OCI-LY1 (cell line): ENCODE measurements around the gene MTMR1.

Experiments
- H2AFZ ChIP-seq: fragments of 200-600 bp; sonication (generic), shearing (Covaris generic); 2 replicates; pipeline ENCODE4 v1.6.0; 2014; ENCODE audit warnings: antibody characterized with exemption, mild to moderate bottlenecking, low read length
- H3F3A ChIP-seq: fragments of 200-600 bp; sonication (generic), shearing (Covaris generic); 2 replicates; pipeline ENCODE4 v1.6.0; 2014; ENCODE audit warnings: mild to moderate bottlenecking, antibody characterized with exemption, low read length, moderate library complexity; ENCODE audit not compliant: insufficient read depth
- H3K27ac ChIP-seq: fragments of 200-600 bp; sonication (generic); 2 replicates; pipeline ENCODE4 v1.5.1; 2014; ENCODE audit warnings: low read length, mixed run types, mild to moderate bottlenecking, low read depth; ENCODE audit not compliant: poor library complexity, severe bottlenecking
- H3K27me3 ChIP-seq: fragments of 200-600 bp; sonication (generic); 2 replicates; pipeline ENCODE4 v1.6.0; 2014; ENCODE audit warnings: antibody characterized with exemption, mild to moderate bottlenecking, low read length, moderate library complexity; ENCODE audit not compliant: insufficient read depth
- H3K36me3 ChIP-seq: fragments of 200-600 bp; sonication (generic); 2 replicates; pipeline ENCODE4 v1.6.1; 2014; ENCODE audit warnings: mild to moderate bottlenecking, antibody characterized with exemption, low read length, moderate library complexity, mixed read lengths; ENCODE audit not compliant: insufficient read depth
- H3K4me1 ChIP-seq: fragments of 200-600 bp; sonication (generic); 2 replicates; pipeline ENCODE4 v1.5.1; 2014; ENCODE audit warnings: mild to moderate bottlenecking, low read length, moderate library complexity; ENCODE audit not compliant: insufficient read depth, severe bottlenecking
- H3K4me2 ChIP-seq: fragments of 200-600 bp; sonication (generic), shearing (Covaris generic); 2 replicates; pipeline ENCODE4 v1.6.1; 2014; ENCODE audit warnings: low read length
- H3K4me3 ChIP-seq: fragments of 200-600 bp; sonication (generic); 2 replicates; pipeline ENCODE4 v1.5.1; 2014; ENCODE audit warnings: low read length, low read depth, mild to moderate bottlenecking, mixed read lengths; ENCODE audit not compliant: poor library complexity, severe bottlenecking
- H3K79me2 ChIP-seq: fragments of 200-600 bp; shearing (Covaris generic); 2 replicates; pipeline ENCODE4 v1.6.1; 2016; ENCODE audit warnings: mixed run types, low read length, mixed read lengths; ENCODE audit not compliant: insufficient read depth
- H3K9ac ChIP-seq: fragments of 200-600 bp; sonication (generic), shearing (Covaris generic); 2 replicates; pipeline ENCODE4 v1.6.1; 2014; ENCODE audit warnings: mild to moderate bottlenecking, low read length, mixed read lengths
- H3K9me2 ChIP-seq: fragments of 200-600 bp; sonication (generic), shearing (Covaris generic); 2 replicates; pipeline ENCODE4 v1.6.1; 2014; ENCODE audit warnings: low read depth, mild to moderate bottlenecking, low read length, mixed read lengths
- H3K9me3 ChIP-seq: fragments of 200-600 bp; shearing (Covaris generic); 2 replicates; pipeline ENCODE4 v1.6.1; 2014; ENCODE audit warnings: low read length, mixed read lengths
- H4K20me1 ChIP-seq: fragments of 200-600 bp; sonication (generic), shearing (Covaris generic); 2 replicates; pipeline ENCODE4 v1.6.0; 2016; ENCODE audit warnings: mild to moderate bottlenecking, low read length; ENCODE audit not compliant: insufficient read depth
- EZH2 ChIP-seq: fragments of 200-600 bp; sonication (generic), shearing (Covaris generic); IDR thresholded peaks from 2 replicates; pipeline ENCODE4 v1.8.0; 2017; ENCODE audit warnings: borderline replicate concordance, mixed run types, mild to moderate bottlenecking, antibody characterized with exemption, low read length, moderate library complexity, mixed read lengths
- TF ChIP-seq, protein P1 (sequence below): fragments of 200-600 bp; sonication (generic), shearing (Covaris generic); IDR thresholded peaks from 2 replicates; pipeline ENCODE4 v1.5.1; 2017; ENCODE audit warnings: mild to moderate bottlenecking, antibody characterized with exemption, low read length, moderate library complexity, mixed read lengths

MTMR1 gene

GRCh38 chrX:150767045-150767395, 73.8 kb downstream of the MTMR1 start:
- Histone ChIP-seq H3K4me2 (no peak overlapping the region), H3K4me3 (no peak overlapping the region), H2AFZ (no peak overlapping the region), H3K4me1 (no peaks in the 10 kb centered on the region), H4K20me1 (no peaks in the 10 kb centered on the region), H3K27ac (no peak overlapping the region), H3K9me2 (no peaks in the 10 kb centered on the region), H3F3A (no peaks in the 10 kb centered on the region), H3K9ac (no peak overlapping the region), H3K36me3 (no peaks in the 10 kb centered on the region), H3K79me2 (no peaks in the 10 kb centered on the region), H3K9me3 (no peaks in the 10 kb centered on the region), H3K27me3 (no peaks in the 10 kb centered on the region)
- no peak for TF ChIP-seq EZH2
- TF ChIP-seq, protein P1, sequence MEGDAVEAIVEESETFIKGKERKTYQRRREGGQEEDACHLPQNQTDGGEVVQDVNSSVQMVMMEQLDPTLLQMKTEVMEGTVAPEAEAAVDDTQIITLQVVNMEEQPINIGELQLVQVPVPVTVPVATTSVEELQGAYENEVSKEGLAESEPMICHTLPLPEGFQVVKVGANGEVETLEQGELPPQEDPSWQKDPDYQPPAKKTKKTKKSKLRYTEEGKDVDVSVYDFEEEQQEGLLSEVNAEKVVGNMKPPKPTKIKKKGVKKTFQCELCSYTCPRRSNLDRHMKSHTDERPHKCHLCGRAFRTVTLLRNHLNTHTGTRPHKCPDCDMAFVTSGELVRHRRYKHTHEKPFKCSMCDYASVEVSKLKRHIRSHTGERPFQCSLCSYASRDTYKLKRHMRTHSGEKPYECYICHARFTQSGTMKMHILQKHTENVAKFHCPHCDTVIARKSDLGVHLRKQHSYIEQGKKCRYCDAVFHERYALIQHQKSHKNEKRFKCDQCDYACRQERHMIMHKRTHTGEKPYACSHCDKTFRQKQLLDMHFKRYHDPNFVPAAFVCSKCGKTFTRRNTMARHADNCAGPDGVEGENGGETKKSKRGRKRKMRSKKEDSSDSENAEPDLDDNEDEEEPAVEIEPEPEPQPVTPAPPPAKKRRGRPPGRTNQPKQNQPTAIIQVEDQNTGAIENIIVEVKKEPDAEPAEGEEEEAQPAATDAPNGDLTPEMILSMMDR = no peak

GRCh38 chrX:150767475-150768131, 74.4 kb downstream of the MTMR1 start:
- TF ChIP-seq EZH2 = no peak
- TF ChIP-seq, protein P1 = no peak
- no peak overlapping the region for H3K9ac ChIP-seq
- no peak overlapping the region for H3K4me3 ChIP-seq
- no peaks in the 10 kb centered on the region for H3K79me2 ChIP-seq
- no peaks in the 10 kb centered on the region for H3K36me3 ChIP-seq
- no peaks in the 10 kb centered on the region for H3K4me1 ChIP-seq
- no peak overlapping the region for H3K4me2 ChIP-seq
- H2AFZ ChIP-seq = no peak overlapping the region
- H3K27ac ChIP-seq = no peak overlapping the region
- no peaks in the 10 kb centered on the region for H3K9me3 ChIP-seq
- no peaks in the 10 kb centered on the region for H3K9me2 ChIP-seq
- H3F3A ChIP-seq = no peaks in the 10 kb centered on the region
- no peaks in the 10 kb centered on the region for H4K20me1 ChIP-seq
- no peaks in the 10 kb centered on the region for H3K27me3 ChIP-seq

DNA sequence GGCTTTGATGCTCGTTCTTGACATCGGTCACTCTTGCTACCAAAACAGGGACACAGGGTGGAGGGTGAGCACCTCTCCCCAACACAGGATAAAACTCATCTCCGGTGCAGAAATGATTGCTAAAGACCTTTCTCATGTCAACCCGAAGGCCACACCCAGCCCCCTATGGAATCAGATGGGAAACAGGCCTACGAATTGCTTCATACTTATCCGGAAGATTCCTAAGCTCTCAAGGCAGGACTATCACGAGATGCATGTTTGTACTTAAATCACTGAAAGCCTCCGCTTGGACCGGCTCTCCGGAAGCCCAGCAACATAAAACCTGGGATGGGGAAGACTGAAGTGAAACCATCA, 74.9 kb downstream of the MTMR1 start:
- H3K9ac ChIP-seq = no peak overlapping the region
- TF ChIP-seq, protein P1 = no peak
- H3K4me1 ChIP-seq = no peaks in the 10 kb centered on the region
- H2AFZ ChIP-seq = no peak overlapping the region
- no peaks in the 10 kb centered on the region for H3K9me2 ChIP-seq
- H3K4me2 ChIP-seq = no peak overlapping the region
- no peaks in the 10 kb centered on the region for H4K20me1 ChIP-seq
- H3F3A ChIP-seq = no peaks in the 10 kb centered on the region
- no peak overlapping the region for H3K4me3 ChIP-seq
- H3K27me3 ChIP-seq = no peaks in the 10 kb centered on the region
- H3K36me3 ChIP-seq = no peaks in the 10 kb centered on the region
- no peak overlapping the region for H3K27ac ChIP-seq
- H3K79me2 ChIP-seq = no peaks in the 10 kb centered on the region
- H3K9me3 ChIP-seq = no peaks in the 10 kb centered on the region
